HFF-Myc (cell line): ENCODE data around the gene RGMA.

Source experiments
- DNase-seq: peaks from one replicate; pipeline ENCODE4 v3.0.0-alpha.2; 2011; ENCODE audit warnings: low read depth; ENCODE audit errors: extremely low read depth
- H3K4me3 ChIP-seq: replicated peaks from 2 replicates; pipeline ENCODE4 v1.5.1; 2011; ENCODE audit warnings: low read depth, mild to moderate bottlenecking, control low read depth, low read length
- CTCF ChIP-seq: IDR thresholded peaks from 2 replicates; pipeline ENCODE4 v1.5.1; 2012; ENCODE audit warnings: mild to moderate bottlenecking, low read depth, low read length, control low read depth; ENCODE audit errors: missing control alignments

RGMA gene

GRCh38 chr15:93031103-93031464 lies 57.9 kb downstream of the RGMA start:
- no peak overlapping the region for H3K4me3 ChIP-seq
- no peak for DNase-seq
- TF ChIP-seq CTCF, result no peak

GRCh38 chr15:93030430-93031102 lies 58.4 kb downstream of the RGMA start:
- peak; percentile 22 for DNase-seq
- H3K4me3 ChIP-seq, result no peak overlapping the region
- TF ChIP-seq CTCF, result peak; percentile 85

- TF ChIP-seq CTCF, result no peak
- H3K4me3 ChIP-seq, result no peak overlapping the region
- DNase-seq, result no peak
These were observed 59.1 kb downstream of the RGMA start for GRCh38 chr15:93029836-93030429.

GRCh38 chr15:93029214-93029835 lies 59.7 kb downstream of the RGMA start:
- no peak for DNase-seq
- no peak overlapping the region for H3K4me3 ChIP-seq
- no peak for TF ChIP-seq CTCF

- no peak overlapping the region for H3K4me3 ChIP-seq
- TF ChIP-seq CTCF, result no peak
- DNase-seq, result no peak
These were observed 60.3 kb downstream of the RGMA start for GRCh38 chr15:93028632-93029213.

- no peak overlapping the region for H3K4me3 ChIP-seq
- no peak for DNase-seq
- TF ChIP-seq CTCF, result no peak
These were observed 60.8 kb downstream of the RGMA start for GRCh38 chr15:93028111-93028631.
